ENCODE results near the gene TMCO5A.
A peak's percentile ranks its signal among the peaks of the same experiment; 100 is the strongest.

Gene TMCO5A

GRCh38 chr15:37900326-37901221 lies 33.9 kb upstream of the TMCO5A start:
- DNase-seq (ENCODE audit: low read depth, low spot score), result peak; percentile 37
- in situ Hi-C loops (cut with HindIII; ENCODE audit: low sequenced_read_pairs), result no loop called here
- no peak overlapping the region for H3K4me3 ChIP-seq (ENCODE audit: low read depth, low read length)
- TF ChIP-seq, protein P1, sequence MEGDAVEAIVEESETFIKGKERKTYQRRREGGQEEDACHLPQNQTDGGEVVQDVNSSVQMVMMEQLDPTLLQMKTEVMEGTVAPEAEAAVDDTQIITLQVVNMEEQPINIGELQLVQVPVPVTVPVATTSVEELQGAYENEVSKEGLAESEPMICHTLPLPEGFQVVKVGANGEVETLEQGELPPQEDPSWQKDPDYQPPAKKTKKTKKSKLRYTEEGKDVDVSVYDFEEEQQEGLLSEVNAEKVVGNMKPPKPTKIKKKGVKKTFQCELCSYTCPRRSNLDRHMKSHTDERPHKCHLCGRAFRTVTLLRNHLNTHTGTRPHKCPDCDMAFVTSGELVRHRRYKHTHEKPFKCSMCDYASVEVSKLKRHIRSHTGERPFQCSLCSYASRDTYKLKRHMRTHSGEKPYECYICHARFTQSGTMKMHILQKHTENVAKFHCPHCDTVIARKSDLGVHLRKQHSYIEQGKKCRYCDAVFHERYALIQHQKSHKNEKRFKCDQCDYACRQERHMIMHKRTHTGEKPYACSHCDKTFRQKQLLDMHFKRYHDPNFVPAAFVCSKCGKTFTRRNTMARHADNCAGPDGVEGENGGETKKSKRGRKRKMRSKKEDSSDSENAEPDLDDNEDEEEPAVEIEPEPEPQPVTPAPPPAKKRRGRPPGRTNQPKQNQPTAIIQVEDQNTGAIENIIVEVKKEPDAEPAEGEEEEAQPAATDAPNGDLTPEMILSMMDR (IDR thresholded peaks at IDR 0.05; ENCODE audit: low read depth, low read length), result no peak

DNA sequence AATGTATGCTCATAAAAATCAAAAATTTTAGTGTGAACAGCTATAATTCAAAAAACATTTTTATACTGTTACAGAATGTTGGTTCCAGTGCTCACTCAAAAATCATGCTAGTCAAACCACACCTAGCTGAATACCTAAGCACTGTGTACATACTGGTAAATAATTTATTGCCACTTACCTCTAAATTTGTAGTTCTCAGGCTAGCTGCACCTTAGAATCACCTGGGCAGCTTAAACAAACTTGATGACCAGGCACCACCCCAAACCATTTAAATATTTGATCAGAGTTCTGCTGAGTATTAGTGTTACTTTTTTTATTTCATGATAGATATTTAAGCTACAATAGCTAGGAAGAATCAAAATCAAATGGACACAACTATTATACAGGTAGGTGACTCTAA lies 32.3 kb upstream of the TMCO5A start:
- TF ChIP-seq, protein P1 (IDR thresholded peaks at IDR 0.05; ENCODE audit: low read depth, low read length), result no peak
- in situ Hi-C loops (cut with HindIII; ENCODE audit: low sequenced_read_pairs), result no loop called here

DNA sequence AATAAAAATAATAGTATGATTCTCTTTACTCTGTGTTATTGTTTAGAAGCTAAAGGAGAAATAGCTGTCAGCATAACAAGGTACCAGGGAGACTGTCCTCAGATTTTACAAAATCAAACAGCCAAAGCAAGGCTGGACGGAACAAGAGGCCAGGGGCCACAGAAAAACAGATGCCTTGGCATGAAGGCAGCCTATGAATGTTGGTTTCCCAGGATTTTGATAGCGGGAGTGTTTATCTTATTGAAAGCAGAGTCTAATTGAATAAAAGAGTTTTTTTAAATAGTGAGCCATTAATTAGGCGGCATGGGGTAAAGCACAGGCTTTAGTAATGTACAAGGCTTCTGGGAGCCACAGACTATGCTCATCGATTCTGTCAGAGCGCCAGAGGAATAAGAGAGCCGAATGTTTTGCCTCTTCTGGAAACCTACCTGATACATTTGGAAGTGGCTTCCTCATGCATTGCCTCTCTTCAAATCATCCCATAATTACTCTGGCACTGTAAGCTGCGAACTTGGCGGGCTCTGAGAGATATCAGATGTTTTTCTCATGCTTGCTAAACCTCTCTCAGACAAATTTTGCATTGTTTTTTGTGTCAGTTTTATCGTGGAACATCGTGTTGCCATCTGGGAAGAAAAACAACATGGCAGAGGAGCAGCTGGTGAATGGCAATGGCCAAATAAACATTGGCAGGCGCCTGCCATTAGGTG lies 30.4 kb upstream of the TMCO5A start:
- in situ Hi-C loops (cut with HindIII; ENCODE audit: low sequenced_read_pairs), result no loop called here
- H3K4me3 ChIP-seq (ENCODE audit: low read depth, low read length), result no peak overlapping the region
- no peak for DNase-seq (ENCODE audit: low read depth, low spot score)
- TF ChIP-seq, protein P1 (IDR thresholded peaks at IDR 0.05; ENCODE audit: low read depth, low read length), result no peak

More for the DNA sequence above, 32.3 kb upstream of the TMCO5A start:
- H3K4me3 ChIP-seq (ENCODE audit: low read depth, low read length), result no peak overlapping the region
- DNase-seq (ENCODE audit: low read depth, low spot score), result no peak

GRCh38 chr15:37907136-37907535 lies 27.3 kb upstream of the TMCO5A start:
- no peak overlapping the region for H3K4me3 ChIP-seq (ENCODE audit: low read depth, low read length)
- peak; percentile 17 for DNase-seq (ENCODE audit: low read depth, low spot score)
- TF ChIP-seq, protein P1 (IDR thresholded peaks at IDR 0.05; ENCODE audit: low read depth, low read length), result no peak
- in situ Hi-C loops (cut with HindIII; ENCODE audit: low sequenced_read_pairs), result no loop called here

DNA sequence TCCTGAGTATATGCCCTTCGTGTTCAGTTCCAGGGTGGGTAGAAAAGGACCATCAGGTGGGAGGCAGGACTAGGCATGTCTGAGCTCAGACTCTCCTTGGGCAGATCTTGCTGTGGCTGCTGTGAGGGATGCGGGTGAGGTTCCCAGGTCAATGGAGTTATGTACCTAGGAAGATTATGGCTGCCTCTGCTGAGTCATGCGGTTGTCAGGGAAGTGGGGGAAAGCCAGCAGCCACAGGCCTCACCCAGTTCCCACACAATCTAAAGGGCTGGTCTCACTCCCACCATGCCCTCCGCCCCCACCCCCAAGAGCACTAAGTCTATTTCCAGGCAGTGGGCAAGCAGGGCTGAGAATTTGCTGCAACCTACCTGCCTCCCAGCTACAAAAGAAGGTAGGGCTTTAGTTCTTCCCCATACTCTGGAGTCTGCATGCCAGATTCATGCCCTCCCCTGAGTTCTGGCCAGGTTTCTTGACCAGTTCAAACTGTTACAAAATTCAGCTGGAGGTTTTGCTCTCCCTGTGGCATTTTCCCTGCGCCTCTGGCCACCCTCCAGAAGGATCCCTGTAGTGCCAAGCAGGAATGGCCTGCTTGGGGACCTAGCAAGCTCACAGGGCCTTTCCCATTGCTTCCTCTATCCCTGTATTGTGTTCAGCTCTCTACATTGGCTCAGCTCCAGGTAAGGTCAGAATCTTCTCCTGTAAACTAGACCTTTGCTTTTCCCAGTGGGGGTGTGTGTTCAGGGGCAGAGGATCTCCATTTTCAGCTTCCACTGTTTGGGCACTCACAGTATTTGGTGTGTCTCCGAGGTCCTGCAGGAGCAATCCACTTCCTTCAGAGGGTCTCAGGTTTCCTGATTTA lies 12.7 kb upstream of the TMCO5A start:
- TF ChIP-seq, protein P1 (IDR thresholded peaks at IDR 0.05; ENCODE audit: low read depth, low read length), result no peak
- DNase-seq (ENCODE audit: low read depth, low spot score), result no peak
- H3K4me3 ChIP-seq (ENCODE audit: low read depth, low read length), result no peak overlapping the region
- in situ Hi-C loops (cut with HindIII; ENCODE audit: low sequenced_read_pairs), result no loop called here

DNA sequence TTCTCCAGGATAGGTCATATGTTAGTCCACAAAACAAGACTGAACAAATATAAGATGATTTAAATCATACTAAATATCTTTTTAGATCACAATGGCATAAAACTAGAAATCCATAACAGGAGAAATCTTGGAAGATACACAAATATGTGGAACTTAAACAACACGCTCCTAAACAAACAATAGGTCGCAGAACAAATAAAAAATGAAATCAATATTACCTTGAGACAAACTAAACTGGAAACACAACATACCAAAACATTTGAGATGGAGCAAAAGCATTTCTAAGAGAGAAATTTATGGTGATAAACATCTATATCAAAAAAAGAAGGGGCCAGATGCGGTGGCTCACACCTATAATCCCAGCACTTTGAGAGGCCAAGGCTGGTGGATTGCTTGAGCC lies 8.3 kb upstream of the TMCO5A start:
- TF ChIP-seq, protein P1 (IDR thresholded peaks at IDR 0.05; ENCODE audit: low read depth, low read length), result no peak
- H3K4me3 ChIP-seq (ENCODE audit: low read depth, low read length), result no peak overlapping the region
- in situ Hi-C loops (cut with HindIII; ENCODE audit: low sequenced_read_pairs), result no loop called here
- no peak for DNase-seq (ENCODE audit: low read depth, low spot score)

Data from astrocyte of the spinal cord (primary cell).